HG03354 (cell line): ENCODE results near the gene FARSA.
"Not testable (repeated sequence)": the region's sequence is repeated elsewhere in the genome, so short reads cannot be mapped to it uniquely, and the experiment has no call there.

Source experiments
- ATAC-seq: cut with Tn5 transposase; IDR thresholded peaks from one replicate; pipeline ENCODE4 v1.9.1; 2021; ENCODE audit warnings: mild to moderate bottlenecking; ENCODE audit not compliant: unreplicated experiment, poor library complexity, severe bottlenecking

Gene FARSA

DNA sequence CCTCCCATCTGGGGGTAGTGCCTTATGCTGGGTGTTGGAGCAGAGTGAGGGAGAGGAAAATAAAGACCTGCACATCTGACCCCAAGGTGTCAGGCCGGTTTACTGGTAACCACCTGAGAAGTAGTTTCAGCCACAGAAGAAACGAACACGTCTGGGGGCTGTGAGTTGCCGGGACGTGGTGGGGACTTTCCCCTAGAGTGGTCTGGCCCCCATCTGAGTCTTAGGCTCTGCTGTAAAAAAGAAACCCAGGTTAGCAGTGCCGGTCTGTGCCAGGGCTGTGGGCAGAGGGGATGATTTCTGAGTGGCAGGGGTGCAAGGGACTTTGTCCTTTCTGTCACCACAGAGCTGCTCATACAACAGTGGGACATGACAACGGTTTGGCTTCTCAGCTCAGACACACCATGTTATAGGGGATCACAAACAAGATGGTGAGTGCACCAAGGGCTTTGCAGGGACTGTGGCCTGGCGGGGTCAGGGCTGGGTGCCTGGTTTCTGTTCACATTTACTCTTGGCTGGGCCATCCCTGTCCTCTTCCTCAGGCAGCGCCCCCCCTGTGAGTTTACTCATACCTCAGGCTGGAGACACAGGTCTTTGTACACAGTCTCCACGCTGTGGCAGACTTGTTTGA lies 33.5 kb downstream of the FARSA start:
- ATAC-seq, result peak; percentile 86

DNA sequence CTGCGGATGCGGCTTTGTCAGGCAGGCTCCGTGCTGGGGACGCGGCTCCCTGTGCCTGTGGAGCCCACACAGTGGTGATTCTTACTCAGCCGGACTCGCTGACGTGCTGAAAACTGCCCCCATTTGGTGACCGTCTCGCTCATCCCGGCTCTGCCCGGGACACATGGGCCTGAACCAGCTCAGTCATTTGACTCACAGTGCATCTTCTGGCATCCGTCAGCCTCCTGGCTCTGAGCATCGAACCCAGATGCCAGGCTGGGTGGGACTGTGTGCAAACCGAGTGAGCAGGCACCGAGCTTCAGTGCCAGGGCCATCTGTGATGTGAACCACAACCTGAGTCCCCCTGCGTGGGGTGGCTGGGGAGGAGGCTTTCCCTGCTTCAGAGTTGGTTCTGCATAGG lies 37.1 kb downstream of the FARSA start:
- no peak for ATAC-seq

DNA sequence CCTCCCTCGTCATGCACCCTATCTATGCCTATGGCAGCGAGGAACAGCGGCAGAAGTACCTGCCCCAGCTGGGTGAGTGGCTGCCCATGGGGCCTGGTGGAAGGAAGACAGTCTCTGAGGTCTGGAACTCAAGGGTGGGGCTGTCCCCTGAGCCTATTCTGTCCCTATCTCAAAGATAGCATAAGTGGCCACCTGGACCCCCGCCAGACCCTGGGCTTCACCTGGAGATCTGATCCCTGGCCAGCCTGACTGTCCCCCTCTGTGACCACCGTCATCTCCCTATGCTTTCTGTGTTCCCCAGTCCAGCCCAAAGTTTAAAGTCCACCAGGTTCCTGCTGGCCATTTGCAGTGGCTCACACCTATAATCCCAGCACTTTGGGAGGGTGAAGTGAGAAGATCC lies 39.9 kb downstream of the FARSA start:
- ATAC-seq, result no peak

DNA sequence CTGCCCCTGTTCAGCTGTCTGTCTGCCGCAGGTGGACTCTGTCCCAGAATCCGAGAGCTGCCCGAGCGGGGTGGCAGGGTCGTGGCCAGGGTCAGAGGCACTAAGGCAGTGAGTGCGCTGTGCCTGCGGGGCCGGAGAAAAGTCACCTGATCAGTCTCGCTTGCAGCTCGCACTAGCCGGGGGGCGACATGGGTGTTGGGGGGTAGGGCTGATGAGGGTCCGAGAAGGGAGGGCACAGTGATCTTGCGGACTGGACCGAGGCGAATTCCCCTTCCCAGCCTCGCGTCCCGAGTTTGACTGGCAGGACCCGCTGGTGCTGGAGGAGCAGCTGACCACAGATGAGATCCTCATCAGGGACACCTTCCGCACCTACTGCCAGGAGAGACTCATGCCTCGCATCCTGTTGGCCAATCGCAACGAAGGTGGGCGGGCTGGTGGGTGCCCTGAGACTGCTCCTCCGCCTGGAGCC lies 41.9 kb downstream of the FARSA start:
- ATAC-seq, result peak; percentile 10

DNA sequence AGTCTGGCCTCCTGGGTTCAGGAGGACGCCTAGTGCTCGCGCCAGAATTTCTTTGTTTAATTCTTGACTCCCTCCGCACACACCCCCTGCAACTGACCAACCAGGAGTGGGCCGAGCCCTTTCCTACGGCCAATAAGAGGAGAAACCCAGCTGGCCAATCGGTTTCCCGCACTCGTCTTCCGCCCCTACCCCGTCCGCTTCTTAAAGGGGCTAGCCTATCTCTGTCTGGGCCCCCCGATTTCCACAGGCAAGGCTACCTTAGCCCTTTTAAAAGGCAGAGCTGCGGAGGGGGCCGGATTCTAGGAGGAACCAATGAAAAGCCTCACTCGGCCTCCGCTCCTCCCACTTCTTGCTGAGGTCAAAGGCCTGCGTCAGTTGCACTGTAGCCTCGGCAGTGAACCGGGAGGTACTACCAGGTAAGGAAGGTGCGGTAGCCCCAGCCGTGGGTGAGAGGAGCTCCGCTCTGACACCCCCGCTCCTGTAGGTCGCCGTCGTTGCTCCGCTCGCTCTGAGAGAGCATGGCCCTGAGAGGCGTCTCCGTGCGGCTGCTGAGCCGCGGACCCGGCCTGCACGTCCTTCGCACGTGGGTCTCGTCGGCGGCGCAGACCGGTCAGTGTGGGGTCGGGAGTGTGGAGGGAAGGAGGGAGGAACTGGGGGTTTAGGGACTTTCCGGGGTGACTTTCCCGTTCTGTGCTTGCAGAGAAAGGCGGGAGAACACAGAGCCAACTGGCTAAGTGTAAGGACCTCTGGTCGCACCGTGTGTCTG lies 42.5 kb downstream of the FARSA start, which contains the start of gene GCDH:
Gene GCDH (plus strand): TSS at position 374 of the 766 bp plus-strand sequence. CDS start 145 bp downstream, at position 519.
- ATAC-seq, result peak; percentile 90

DNA sequence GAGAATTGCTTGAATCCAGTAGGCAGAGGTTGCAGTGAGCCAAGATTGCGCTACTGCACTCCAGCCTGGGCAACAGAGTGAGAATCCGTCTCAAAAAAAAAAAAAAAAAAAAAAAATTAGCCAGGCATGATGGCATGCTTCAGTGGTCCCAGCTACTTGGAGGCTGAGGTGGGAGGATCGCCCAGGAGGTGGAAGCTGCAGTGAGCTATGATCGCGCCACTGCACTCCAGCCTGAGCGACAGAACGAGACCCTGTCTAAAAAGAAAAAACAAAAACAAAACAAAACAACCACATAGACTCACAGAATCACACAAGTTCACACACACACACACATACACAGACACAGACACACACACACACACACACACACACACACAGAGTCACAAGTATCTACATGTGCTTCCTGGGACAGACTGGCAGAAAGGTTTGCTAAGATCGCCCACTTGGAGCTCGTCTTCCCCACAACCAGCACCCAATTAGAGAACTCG lies 43.2 kb downstream of the FARSA start:
- ATAC-seq, result not testable (repeated sequence)

DNA sequence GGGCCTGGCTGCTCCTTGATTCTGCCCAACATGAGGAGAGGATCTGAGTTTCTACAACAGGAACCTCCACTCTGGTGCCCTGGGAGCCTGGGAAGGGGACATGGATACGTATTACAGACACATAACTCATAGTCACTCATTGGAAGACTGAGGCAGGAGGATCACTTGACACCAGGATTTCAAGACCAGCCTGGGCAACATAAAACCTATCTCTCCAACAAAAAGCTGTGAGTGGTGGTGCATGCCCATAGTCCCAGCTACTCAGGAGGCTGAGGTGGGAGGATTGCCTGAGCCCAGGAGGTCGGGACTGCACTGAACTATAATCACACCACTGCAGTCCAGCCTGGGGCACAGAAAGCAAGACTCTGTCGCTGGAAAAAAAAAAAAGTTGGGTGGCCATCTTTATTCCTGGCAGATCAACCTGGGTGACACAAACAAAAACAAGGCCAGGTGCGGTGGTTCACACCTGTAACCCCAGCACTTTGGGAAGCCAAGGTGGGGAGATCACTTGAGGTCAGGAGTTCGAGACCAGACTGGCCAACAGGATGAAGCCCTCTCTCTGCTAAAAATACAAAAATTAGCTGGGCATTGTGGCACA lies 45.4 kb downstream of the FARSA start:
- no peak for ATAC-seq

DNA sequence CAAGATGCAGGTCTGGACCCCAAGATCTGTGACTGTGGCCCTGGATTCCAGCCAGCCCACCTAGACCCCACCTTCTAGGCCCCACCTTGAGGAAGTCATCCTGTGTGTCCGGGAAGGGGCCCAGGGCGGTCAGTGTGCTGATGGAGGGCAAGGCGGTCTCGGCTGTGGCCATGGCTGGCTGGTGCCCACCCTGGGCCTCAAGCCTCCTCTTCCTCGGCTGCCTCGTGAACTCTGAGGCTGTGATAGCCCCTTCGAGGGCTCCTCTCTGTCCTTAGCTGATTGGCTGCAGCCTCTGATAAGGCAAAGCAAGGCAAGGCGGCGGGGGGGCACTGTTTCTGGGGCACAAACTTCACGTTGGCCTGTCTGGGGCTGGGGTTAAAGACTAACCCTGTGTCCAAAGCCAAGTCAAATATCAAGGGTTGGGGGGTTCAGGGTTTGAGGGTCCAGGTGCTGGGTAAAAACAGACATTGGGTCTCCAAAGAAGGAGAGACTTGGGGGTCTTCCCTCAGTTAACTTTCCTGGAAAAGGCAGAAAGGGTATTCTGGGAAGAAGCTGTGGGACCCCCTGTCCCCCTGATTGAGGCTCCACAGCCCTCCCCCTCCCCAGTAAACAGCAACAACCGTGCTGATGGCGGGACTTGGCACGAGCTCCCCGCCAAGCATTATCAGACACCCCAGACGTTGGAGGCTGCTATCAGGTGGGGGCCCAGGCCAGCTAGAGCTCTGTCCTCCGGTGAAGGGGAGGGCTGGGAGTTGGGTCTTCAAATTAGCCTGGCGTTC lies 46.4 kb downstream of the FARSA start, which contains the start of gene KLF1:
Gene KLF1 (minus strand): TSS at position 233 of the 779 bp plus-strand sequence. CDS start 61 bp downstream, at position 172.
- ATAC-seq, result no peak

DNA sequence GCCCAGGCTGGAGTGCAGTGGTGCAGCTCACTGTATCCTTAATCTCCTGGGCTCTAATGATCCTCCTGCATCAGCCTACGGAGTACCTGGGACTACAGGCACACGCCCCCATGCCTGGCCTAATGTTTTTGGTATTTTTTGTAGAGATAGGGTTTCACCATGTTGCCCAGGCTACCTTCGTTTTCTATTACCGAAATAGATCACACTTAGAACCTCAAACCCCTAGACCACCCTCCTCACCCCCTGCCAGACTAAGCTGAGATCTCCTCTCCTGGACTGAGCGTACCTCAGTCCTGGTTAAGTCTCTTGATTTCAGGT lies 46.9 kb downstream of the FARSA start:
- no peak for ATAC-seq

DNA sequence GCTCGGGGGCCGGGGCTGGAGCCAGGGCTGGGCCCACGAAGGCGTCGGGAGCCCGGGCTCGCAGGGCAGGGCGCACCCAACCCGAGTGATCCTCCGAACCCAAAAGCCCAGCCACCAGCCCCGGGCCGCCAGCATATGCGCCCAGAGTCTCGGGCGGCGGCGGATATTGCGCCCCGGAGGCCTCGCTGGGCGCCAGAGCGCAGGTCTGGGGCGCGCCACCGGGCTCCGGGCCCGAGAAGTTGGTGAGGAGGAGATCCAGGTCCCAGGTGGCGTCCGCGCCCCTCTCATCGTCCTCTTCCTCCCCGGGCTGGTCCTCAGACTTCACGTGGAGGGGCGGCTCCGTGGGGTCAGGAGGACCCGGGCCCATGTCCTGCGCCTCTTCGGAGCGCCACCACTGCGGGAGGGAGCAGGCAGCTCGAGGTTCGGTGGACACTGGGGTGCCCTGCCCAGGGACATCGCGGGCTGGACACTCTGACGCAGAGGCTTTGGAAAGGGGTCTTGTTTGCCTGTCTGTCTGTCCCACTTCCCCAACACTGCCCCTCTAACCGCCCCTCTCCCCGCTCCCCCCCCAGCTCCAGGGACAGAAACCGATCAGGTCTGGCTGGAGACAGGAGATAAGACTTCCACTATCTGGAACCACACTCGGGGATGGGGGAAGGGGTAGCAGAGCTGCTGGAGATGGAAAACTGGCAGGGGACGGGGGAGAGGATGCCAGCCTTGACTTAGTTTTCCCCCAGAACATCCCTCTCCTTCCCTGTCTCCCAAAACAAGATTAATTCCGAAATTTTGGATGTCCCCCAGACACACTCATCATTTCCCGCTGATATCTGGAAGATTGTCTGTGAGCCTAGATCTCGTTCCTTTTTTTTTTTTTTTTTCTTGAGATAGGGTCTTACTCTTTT lies 47.5 kb downstream of the FARSA start:
- no peak for ATAC-seq

DNA sequence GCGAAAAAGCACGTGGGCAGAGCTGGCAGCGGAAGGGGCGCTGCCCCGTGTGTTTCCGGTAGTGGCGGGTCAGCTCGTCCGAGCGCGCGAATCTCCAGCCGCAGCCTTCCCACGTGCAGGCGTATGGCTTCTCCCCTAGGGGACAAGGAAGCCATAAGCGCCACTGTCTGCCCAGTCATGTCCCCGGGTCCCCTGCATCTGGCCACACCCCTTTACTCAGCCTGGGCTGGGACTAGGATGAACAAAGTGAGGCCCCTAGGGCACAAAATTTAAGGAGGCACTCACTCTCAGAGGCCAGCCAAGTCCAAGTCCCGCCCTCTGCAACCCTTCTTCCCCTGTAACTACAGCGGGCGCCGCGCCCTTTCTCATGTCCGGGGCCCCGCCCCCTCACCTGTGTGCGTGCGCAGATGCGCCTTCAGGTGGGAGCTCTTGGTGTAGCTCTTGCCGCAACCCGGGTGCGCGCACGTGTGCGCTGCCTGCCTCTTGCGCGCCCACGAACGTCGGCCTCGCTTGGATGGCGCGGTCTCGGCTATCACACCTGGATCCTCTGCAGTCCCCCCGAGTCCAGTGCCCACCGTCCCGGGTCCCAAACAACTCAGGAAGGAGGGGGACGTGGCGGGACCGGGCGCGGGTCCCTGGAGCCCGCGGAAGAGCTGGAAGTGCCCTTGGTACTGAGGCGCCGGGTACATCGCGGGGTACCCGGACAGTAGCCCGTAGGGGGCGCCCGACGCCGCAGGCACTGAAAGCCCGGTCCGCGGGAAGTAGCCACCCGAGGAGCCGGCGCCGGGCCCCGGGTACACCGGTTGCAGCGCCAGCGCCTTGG lies 48.4 kb downstream of the FARSA start:
- ATAC-seq, result no peak

DNA sequence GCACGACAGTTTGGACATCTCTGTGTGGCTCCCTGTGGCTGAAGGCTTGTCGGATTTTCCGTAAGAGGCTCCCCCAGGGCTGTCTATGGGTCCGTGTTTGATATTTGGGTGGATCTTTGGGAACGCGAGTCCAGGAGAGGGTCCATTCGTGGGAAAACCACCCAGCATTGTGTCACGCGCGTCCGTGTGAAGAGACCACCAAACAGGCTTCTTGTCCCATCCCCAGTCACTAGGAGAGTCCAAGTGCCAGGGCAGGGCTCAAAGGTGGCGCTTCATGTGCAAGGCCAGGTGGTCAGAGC lies 48.9 kb downstream of the FARSA start:
- ATAC-seq, result no peak

DNA sequence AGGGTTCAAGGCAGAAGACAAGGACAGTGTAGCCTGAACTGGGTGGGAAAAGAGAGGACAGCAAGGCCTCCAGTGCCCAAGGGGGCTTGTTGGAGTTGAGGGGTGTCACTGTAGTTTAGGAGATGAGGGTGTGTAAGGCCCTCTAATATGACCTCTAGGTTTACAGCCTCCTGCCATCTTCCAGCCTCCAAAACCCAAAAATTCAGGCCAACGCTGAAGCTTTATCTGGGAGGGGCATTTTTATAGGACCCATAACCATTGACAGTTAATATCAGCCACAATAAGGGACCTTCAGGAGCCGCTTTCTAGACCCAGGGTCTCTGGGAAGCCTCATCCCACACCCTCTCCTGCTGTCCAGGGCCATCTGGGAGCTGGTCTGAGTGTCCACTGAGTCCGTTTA lies 49.3 kb downstream of the FARSA start:
- ATAC-seq, result no peak

DNA sequence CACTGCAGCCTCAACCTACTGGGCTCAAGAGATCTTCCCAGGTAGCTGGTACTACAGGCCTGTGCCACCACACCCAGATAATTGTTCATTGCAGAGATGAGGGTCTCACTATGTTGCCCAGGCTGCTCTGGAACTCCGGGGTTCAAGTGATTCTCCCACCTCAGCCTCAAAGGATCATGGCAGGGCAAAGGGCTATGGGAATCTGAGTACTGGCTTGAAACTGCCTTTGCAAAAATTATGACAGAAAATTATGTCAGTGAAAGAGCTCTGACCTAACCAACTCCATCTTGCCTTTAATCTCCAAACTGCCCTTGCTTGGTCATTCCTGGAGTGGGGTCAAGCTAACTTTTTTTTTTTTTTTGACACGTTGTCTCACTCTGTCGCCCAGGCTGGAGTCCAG lies 50.9 kb downstream of the FARSA start:
- no peak for ATAC-seq

DNA sequence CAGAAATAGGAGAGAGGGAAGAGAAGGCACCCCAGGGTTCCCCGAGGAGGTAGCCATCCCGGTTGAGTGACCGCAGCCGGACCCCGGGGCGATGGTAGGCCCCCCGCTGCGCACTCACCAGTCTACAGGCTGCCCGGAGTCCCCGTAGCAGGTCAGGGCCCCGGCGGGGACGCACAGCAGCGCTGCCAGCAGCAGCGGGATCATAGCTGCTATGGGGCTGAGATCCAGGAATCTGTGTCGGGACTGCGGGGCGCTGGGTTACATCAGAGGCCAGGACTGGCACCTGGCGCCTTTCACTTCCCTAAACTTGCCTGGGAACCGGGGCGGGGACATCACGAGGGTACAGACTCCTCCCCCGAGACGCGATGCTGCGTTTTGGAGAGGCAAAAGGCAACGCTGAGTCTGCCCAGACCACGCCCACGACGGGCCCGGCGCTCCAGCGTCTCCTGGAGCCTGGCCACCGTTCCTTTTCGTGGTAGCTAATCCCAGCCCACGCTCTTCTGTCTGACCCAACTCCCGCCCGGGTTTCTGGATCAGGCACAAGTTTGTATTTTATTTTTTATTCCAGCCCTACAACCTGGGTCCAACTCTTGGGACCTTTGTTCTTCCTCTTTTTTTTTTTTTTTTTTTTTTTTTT lies 52.2 kb downstream of the FARSA start, which contains the start of gene DNASE2:
Gene DNASE2 (minus strand): TSS at position 278 of the 637 bp plus-strand sequence. CDS start 74 bp downstream, at position 204.
- ATAC-seq, result peak; percentile 83

DNA sequence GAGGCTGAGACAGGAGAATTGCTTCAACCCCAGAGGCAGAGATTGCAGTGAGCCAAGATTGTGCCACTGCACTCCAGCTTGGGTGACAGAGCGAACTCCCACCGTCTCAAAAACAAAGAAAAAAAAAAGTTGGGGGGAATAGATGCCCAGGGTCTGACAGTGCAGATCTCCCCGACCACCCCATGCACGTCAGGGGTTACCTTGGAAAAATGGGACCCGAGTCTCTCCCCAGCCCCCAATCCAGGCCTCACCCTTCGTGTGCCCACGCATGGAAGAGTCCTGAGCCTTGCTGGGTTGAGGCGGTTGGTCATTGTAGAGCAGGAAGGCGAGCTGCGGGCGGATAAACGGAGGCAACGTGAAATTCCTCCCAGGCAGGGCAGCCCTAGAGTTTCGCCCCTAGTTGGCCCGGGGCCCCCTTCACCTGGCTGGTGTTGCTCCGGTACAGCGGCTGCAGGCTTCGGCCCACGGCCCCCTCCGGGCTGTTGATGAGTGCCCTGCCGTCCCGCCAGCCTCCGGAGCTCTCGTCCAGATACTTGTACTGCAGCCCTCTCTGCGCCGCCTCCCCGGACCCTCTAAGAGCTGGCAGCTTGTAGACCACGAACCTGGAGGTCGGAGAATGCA lies 52.9 kb downstream of the FARSA start:
- peak; percentile 23 for ATAC-seq

DNA sequence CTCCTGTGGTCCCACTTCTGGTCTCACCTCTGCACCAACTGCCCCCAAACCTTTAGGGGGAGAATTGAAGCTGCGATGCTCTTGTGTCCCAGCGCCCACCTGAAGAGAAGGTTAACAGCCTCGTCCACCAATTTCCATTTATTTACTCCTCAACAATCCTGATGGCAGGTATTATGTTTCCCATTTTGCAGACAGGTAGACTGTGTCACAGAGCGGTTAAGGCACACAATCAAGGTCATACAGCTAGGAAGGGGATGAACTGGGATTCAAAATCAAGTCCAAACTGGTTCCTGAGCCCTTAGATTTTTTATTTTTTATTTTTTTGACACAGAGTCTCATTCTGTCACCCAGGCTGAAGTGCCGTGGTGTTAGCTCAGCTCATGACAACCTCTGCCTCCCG lies 58.4 kb downstream of the FARSA start:
- ATAC-seq, result no peak
